Dedifferentiated amniotic fluid mesenchymal stem cell (primary cell): Measurements from ENCODE around the gene RFX7.

Source experiments
- DNase-seq: peaks from one replicate; pipeline ENCODE4 v3.0.0-alpha.2; 2016; ENCODE audit errors: extremely low spot score

Gene RFX7

DNA sequence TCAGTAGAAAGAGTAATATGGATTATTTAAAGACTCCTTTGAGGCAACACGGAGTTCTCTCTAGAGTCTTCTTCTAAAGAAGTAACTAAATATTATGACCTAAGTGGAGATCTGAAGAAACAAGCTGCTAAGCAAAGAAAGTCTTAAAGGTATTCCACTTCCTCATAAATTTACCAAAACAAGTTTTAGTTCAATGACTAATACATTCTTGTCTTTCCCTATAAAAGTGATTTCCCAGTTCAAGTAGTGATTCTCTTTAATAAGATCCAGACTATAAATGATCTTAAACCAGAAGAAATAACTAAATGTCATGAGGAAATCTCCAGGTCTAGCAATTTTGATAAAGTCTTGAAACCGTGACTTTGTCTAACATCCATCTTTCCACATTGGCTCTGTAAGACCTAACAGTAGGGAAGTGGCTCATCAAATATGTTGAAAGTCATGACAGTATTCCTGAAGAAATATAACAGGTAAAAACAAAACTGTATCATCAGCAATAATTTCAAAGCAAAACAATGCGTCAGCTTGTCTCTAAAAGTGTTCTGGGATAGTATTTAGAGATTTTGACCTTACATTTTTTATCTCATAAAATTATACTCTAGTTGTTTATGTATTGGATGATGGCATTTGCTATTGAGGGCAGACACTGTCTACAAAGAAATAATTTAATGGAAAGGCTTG, 198.5 kb downstream of the RFX7 start:
- DNase-seq: no peak

DNA sequence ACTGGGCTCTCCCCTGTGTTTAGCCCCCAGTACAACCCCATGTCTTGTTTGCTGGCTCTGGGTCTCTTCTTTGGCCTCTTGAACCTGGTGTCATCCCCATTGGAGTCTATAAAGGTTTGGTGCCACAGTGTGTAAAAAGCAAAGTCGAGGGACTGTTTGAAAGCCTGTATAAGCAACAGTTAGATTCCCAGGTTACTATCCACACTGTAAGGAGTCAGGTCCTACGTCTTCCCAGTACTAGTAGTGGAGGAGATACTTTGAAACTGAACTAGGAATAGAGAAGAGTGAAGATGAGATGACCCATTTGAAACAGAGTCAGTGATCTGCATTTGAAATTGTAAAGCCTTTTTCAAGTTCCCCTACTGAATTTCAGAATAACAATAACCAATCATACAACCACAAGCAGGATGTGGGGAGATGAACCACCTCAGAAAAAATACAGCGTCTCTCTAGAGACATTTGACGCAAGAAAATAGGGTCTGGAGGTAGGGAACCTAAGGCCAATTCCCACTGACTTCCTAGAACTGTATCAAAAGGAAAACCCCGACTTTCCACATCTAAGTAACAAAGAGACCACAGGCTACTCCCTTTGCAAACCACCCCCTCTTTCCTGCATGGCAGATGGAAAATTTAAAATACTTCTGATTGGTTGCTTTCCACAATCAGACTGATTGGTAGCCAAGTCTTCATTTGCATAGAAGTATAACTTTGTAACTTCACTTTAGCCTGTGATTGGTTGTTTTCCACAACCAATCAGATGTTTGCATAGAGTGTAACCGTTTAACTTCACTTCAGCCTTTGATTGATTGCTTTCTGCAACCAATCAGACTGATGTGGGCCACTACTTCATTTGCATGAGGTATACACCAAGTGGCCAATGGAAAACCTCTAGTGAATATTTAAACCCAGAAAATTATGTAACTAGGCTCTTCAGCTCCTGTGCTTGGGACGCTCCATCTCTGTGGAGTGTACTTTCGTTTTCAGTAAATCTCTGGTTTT, 200.4 kb downstream of the RFX7 start:
- DNase-seq: no peak

DNA sequence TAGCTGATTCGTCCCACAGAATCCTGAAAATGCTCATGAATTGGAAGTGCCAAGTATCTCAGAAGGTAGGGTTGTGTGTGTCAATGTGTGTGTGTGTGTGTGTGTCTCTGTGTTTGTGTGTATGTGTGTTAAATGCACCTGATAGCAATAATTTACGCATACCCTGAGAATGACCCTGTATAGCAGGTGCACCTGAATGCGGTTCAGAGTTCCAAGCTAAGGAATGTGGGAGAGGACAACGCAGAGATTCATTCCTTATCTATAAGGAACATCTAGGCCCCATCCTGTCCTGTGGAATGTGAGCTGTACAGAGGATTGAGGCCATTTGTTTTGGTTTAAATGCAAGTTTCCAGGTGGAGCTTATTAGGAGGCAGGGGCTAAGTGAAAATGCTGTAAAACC, 201.2 kb downstream of the RFX7 start:
- no peak for DNase-seq

DNA sequence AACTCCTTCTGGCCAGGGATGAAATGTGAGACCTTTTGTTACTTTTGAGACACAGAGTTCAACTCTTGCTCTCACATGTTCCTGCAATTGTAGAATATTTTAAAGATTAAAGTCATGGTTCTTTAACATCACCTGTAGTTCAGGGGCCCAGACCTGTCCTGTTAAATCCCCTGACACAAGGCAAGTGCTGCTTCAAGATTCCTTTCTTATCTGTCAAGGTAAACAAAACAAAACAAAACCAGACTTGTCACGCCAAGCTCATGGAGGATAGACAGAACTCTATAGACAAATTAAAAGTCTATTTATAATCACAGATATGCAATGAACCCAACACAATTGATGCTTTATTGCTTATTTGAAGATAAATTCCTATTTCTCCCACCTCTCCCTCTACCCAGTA, 201.6 kb downstream of the RFX7 start:
- DNase-seq: no peak

DNA sequence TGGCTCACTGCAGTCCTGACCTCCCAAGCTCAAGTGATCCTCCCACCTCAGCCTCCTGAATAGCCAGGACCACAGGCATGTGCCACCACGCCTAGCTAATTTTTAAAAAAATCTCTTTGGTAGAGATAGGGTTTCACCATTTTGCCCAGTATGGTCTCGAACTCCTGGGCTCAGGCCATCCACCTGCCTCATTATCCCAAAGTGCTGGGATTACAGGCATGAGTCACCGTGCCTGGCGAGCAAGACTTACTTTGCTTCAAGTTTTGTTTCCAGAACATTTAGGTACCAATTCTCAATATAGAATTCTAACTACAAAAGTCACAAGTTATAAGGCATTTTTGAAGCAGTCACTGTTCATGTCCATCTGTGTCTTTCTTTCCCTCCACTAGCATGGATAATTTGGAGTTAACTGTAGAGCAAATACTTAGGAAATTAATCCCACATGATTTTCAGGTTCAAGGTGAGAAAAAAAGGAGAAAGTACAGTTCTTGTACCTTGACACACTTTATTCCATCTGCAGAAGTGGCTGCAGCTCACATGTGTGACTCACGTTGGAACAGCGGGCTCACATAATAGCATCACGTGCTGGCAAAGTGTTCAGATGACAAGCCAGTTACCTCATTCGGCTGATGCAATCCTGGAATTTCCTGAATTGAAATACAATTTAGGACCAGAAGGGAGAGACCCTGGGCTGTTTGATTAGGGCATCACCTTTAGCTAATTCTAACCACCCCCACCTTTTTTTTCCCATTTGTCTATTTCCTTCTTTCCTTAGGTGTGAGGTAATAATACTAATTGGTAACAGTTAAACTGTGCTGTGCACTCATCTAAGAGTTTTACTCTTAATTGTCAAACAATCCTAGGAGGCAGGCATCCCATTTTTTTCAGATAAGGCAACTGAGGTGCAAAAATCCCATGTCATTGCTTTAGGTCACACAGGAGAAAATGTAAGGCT, 203.3 kb downstream of the RFX7 start:
- peak; percentile 95 for DNase-seq

DNA sequence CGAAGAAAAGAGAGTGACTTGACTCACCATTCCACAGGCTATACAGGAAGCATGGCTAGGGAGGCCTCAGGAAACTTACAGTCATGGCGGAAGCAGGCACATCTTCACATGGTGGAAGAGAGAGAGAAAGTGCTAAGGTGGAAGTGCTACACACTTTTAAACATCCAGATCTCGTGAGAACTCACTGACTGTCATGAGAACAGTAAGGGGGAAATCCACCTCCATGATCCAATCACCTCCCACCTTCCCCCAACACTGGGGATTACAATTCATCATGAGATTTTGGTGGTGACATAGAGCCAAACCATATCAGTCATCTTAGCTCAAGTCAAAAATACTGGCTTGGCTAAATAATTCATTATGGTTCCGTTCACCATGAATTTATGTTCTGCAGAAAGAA, 205.0 kb downstream of the RFX7 start:
- no peak for DNase-seq

DNA sequence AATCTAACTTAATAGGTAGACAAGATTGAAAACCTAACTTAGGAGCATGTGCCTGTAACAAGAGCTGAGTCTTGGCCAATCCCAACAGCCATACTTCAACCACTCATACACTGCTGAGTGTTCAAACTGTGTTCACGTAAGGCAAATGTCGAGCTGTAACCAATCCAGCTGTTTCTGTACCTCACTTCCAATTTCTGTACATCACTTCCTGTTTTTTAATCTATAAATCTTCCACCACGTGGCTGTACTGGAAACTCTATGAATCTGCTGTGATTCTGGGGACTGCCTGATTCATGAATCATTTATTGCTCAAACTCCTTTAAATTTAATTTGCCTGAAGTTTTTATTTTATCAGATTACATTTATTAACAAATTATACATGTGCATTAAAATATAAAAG, 205.7 kb downstream of the RFX7 start:
- DNase-seq: no peak
